ENCODE measurements around the gene ASB2. TPM values are rescaled to one million over a fixed set of nuclear protein-coding genes. Genes with fewer than 3 reads are reported as not detected.

Gene ASB2
- total RNA-seq, 2 donors from 2014 or later, result 12.3 to 55.1 TPM

- Mint-ChIP-seq H3K4me1 (ENCODE audit: low read depth in 2 of 2) (peaks cover 81 to 94% of the 10 kb centered on the region in 2 donors), H3K9me3 (no peaks in the 10 kb centered on the region), H3K4me3 (peak overlapping the region; percentile 84), H3K27ac (peak overlapping the region; percentile 96), H3K36me3 (peaks cover 6% of the 10 kb centered on the region), H3K27me3 (no peaks in the 10 kb centered on the region)
- peak; percentile 96 for DNase-seq (ENCODE audit: low spot score)
- peak; percentile 89 to 93 for ATAC-seq
These were observed 16.9 kb downstream of the ASB2 start for GRCh38 chr14:93959239-93960107.

- peak overlapping the region; percentile 96 for H3K27ac Mint-ChIP-seq
- no peaks in the 10 kb centered on the region for H3K27me3 Mint-ChIP-seq
- peak overlapping the region; percentile 84 for H3K4me3 Mint-ChIP-seq
- DNase-seq (ENCODE audit: low spot score), result no peak
- peaks cover 83 to 95% of the 10 kb centered on the region in 2 donors for H3K4me1 Mint-ChIP-seq (ENCODE audit: low read depth in 2 of 2)
- H3K36me3 Mint-ChIP-seq, result peaks cover 6% of the 10 kb centered on the region
- no peaks in the 10 kb centered on the region for H3K9me3 Mint-ChIP-seq
- ATAC-seq, result no peak
These were observed 17.7 kb downstream of the ASB2 start for GRCh38 chr14:93958567-93959238.

- Mint-ChIP-seq H3K27me3 (no peaks in the 10 kb centered on the region), H3K4me1 (ENCODE audit: low read depth in 2 of 2) (peaks cover 79 to 95% of the 10 kb centered on the region in 2 donors), H3K27ac (peak overlapping the region; percentile 96), H3K4me3 (peak overlapping the region; percentile 99), H3K9me3 (no peaks in the 10 kb centered on the region), H3K36me3 (peaks cover 6% of the 10 kb centered on the region)
- ATAC-seq (no peak), DNase-seq (ENCODE audit: low spot score) (no peak)
These were observed 18.4 kb downstream of the ASB2 start for GRCh38 chr14:93957751-93958566.

- Mint-ChIP-seq H3K27ac (peak overlapping the region; percentile 96), H3K4me1 (ENCODE audit: low read depth in 2 of 2) (peaks cover 76 to 91% of the 10 kb centered on the region in 2 donors), H3K9me3 (no peaks in the 10 kb centered on the region), H3K4me3 (peak overlapping the region; percentile 99), H3K36me3 (peaks cover 6% of the 10 kb centered on the region), H3K27me3 (no peaks in the 10 kb centered on the region)
- DNase-seq (ENCODE audit: low spot score) (no peak), ATAC-seq (no peak)
These were observed 19.0 kb downstream of the ASB2 start for GRCh38 chr14:93957333-93957710.

- Mint-ChIP-seq H3K4me3 (peak overlapping the region; percentile 99), H3K4me1 (ENCODE audit: low read depth in 2 of 2) (peaks cover 76 to 90% of the 10 kb centered on the region in 2 donors), H3K27me3 (no peaks in the 10 kb centered on the region), H3K36me3 (peaks cover 6% of the 10 kb centered on the region), H3K9me3 (no peaks in the 10 kb centered on the region), H3K27ac (peak overlapping the region; percentile 96)
- no peak for ATAC-seq
- no peak for DNase-seq (ENCODE audit: low spot score)
These were observed 19.6 kb downstream of the ASB2 start for GRCh38 chr14:93956514-93957332.

GRCh38 chr14:93955850-93956481 is 20.4 kb downstream of the ASB2 start:
- ATAC-seq (no peak), DNase-seq (ENCODE audit: low spot score) (no peak)
- Mint-ChIP-seq H3K4me1 (ENCODE audit: low read depth in 2 of 2) (peaks cover 72 to 89% of the 10 kb centered on the region in 2 donors), H3K27ac (peak overlapping the region; percentile 96), H3K9me3 (no peaks in the 10 kb centered on the region), H3K27me3 (no peaks in the 10 kb centered on the region), H3K4me3 (peak overlapping the region; percentile 99), H3K36me3 (peaks cover 6% of the 10 kb centered on the region)

GRCh38 chr14:93954900-93955849 is 21.2 kb downstream of the ASB2 start:
- H3K4me3 Mint-ChIP-seq, result peak overlapping the region; percentile 99
- ATAC-seq, result peak; percentile 62 to 69
- peaks cover 75 to 90% of the 10 kb centered on the region in 2 donors for H3K4me1 Mint-ChIP-seq (ENCODE audit: low read depth in 2 of 2)
- no peaks in the 10 kb centered on the region for H3K9me3 Mint-ChIP-seq
- peak overlapping the region; percentile 96 for H3K27ac Mint-ChIP-seq
- DNase-seq (ENCODE audit: low spot score), result peak; percentile 79
- peaks cover 10% of the 10 kb centered on the region for H3K36me3 Mint-ChIP-seq
- H3K27me3 Mint-ChIP-seq, result no peaks in the 10 kb centered on the region

- H3K27me3 Mint-ChIP-seq, result no peaks in the 10 kb centered on the region
- H3K4me3 Mint-ChIP-seq, result peak overlapping the region; percentile 99
- no peak for ATAC-seq
- H3K27ac Mint-ChIP-seq, result peak overlapping the region; percentile 96
- DNase-seq (ENCODE audit: low spot score), result no peak
- no peaks in the 10 kb centered on the region for H3K9me3 Mint-ChIP-seq
- peaks cover 12% of the 10 kb centered on the region for H3K36me3 Mint-ChIP-seq
- H3K4me1 Mint-ChIP-seq (ENCODE audit: low read depth in 2 of 2), result peaks cover 69 to 84% of the 10 kb centered on the region in 2 donors
These were observed 21.9 kb downstream of the ASB2 start for GRCh38 chr14:93954516-93954830.

GRCh38 chr14:93953739-93954515 is 22.4 kb downstream of the ASB2 start:
- DNase-seq (ENCODE audit: low spot score), result no peak
- H3K4me1 Mint-ChIP-seq (ENCODE audit: low read depth in 2 of 2), result peaks cover 63 to 79% of the 10 kb centered on the region in 2 donors
- H3K27ac Mint-ChIP-seq, result peak overlapping the region; percentile 96
- no peaks in the 10 kb centered on the region for H3K27me3 Mint-ChIP-seq
- no peaks in the 10 kb centered on the region for H3K9me3 Mint-ChIP-seq
- peaks cover 12% of the 10 kb centered on the region for H3K36me3 Mint-ChIP-seq
- no peak for ATAC-seq
- H3K4me3 Mint-ChIP-seq, result peak overlapping the region; percentile 99

- peak overlapping the region; percentile 99 for H3K4me3 Mint-ChIP-seq
- peak overlapping the region; percentile 37 to 96 for H3K27ac Mint-ChIP-seq
- ATAC-seq (no peak), DNase-seq (ENCODE audit: low spot score) (no peak)
- H3K27me3 Mint-ChIP-seq, result no peaks in the 10 kb centered on the region
- no peaks in the 10 kb centered on the region for H3K9me3 Mint-ChIP-seq
- H3K4me1 Mint-ChIP-seq (ENCODE audit: low read depth in 2 of 2), result peaks cover 57 to 72% of the 10 kb centered on the region in 2 donors
- peaks cover 12% of the 10 kb centered on the region for H3K36me3 Mint-ChIP-seq
These were observed 23.1 kb downstream of the ASB2 start for GRCh38 chr14:93953263-93953662.

- no peak for ATAC-seq
- H3K36me3 Mint-ChIP-seq, result peaks cover 12% of the 10 kb centered on the region
These were observed 23.5 kb downstream of the ASB2 start for GRCh38 chr14:93952829-93953228.

More at GRCh38 chr14:93952829-93953228, 23.5 kb downstream of the ASB2 start:
- DNase-seq (ENCODE audit: low spot score), result no peak
- no peaks in the 10 kb centered on the region for H3K9me3 Mint-ChIP-seq
- H3K4me1 Mint-ChIP-seq (ENCODE audit: low read depth in 2 of 2), result peaks cover 52 to 68% of the 10 kb centered on the region in 2 donors
- H3K27ac Mint-ChIP-seq, result peak overlapping the region in 1 of 2 donors; percentile 14
- peak overlapping the region; percentile 99 for H3K4me3 Mint-ChIP-seq
- no peaks in the 10 kb centered on the region for H3K27me3 Mint-ChIP-seq

Measured in natural killer cell treated with Interleukin-12 subunit alpha and Interleukin-12 subunit beta and Interleukin-15 and Interleukin-18, amount 100 ng/mL, for 72 hours (primary cell).